IMR-90 (cell line): Measurements from ENCODE around the gene ADGRL3. TPM values are rescaled to one million over a fixed set of nuclear protein-coding genes. Genes with fewer than 3 reads are reported as not detected.

Experiments used
- ATAC-seq: fragments of 200-7000 bp; cut with Tn5 transposase; 2 replicates; pipeline ENCODE4 v1.9.1; 2020; ENCODE audit warnings: low read depth, mild to moderate bottlenecking, moderate library complexity
- BruUV-seq: library from RNA; stranded (reverse); fragments of 400-500 nt; replicated peaks from 2 replicates; lab custom pipeline; 2021; lab: Mats Ljungman, UMichigan
- CTCF ChIA-PET: fragments of 300-600 bp; formaldehyde crosslinking; extraction: SDS; loops from one replicate; lab custom pipeline; 2021; ENCODE audit warnings: antibody characterized with exemption; lab: Yijun Ruan, JAX
- POLR2A ChIA-PET: fragments of 300-600 bp; sonication (Branson Sonifier 250); formaldehyde crosslinking; loops from one replicate; lab custom pipeline; 2022; ENCODE audit warnings: antibody characterized with exemption; ENCODE audit not compliant: unreplicated experiment; lab: Charles Lee
- DNase-seq: peaks from one replicate; pipeline ENCODE4 v3.0.0; 2013
- H2AFZ ChIP-seq: replicated peaks from 2 replicates; pipeline ENCODE3; 2013; ENCODE audit warnings: low read length, mild to moderate bottlenecking; ENCODE audit not compliant: poor library complexity
- H2AK5ac ChIP-seq: 2 replicates; pipeline ENCODE4 v1.6.1; 2013; ENCODE audit warnings: low read depth, low read length, inconsistent platforms
- H2AK9ac ChIP-seq: replicated peaks from 2 replicates; pipeline ENCODE3; 2013; ENCODE audit warnings: mild to moderate bottlenecking, low read depth, low read length, moderate library complexity; ENCODE audit not compliant: poor library complexity
- H2BK120ac ChIP-seq: 2 replicates; pipeline ENCODE4 v1.6.1; 2013; ENCODE audit warnings: low read depth, low read length, inconsistent platforms
- H2BK15ac ChIP-seq: 3 replicates; pipeline ENCODE4 v1.6.1; 2013; ENCODE audit warnings: low read depth, low read length, inconsistent platforms
- H2BK20ac ChIP-seq: 2 replicates; pipeline ENCODE4 v1.6.1; 2013; ENCODE audit warnings: low read depth, mild to moderate bottlenecking, inconsistent platforms, low read length, moderate library complexity
- H2BK5ac ChIP-seq: 2 replicates; pipeline ENCODE4 v1.6.1; 2013; ENCODE audit warnings: mild to moderate bottlenecking, low read depth, low read length, inconsistent platforms; ENCODE audit not compliant: poor library complexity, severe bottlenecking
- H3K14ac ChIP-seq: replicated peaks from 2 replicates; pipeline ENCODE4 v1.6.1; 2013; ENCODE audit warnings: low read depth, low read length, inconsistent platforms
- H3K18ac ChIP-seq: 2 replicates; pipeline ENCODE4 v1.6.1; 2013; ENCODE audit warnings: low read depth, low read length, control low read depth
- H3K23ac ChIP-seq: 2 replicates; pipeline ENCODE4 v1.6.1; 2013; ENCODE audit warnings: low read depth, low read length, inconsistent platforms
- H3K27ac ChIP-seq: 2 replicates; pipeline ENCODE4 v1.5.1; 2013; ENCODE audit warnings: mild to moderate bottlenecking, control low read depth, low read length; ENCODE audit not compliant: insufficient read depth
- H3K27me3 ChIP-seq: 2 replicates; pipeline ENCODE4 v1.6.1; 2013; ENCODE audit warnings: low read length; ENCODE audit not compliant: control insufficient read depth, insufficient read depth
- H3K36me3 ChIP-seq: 2 replicates; pipeline ENCODE4 v1.6.1; 2013; ENCODE audit warnings: low read length, mixed read lengths; ENCODE audit not compliant: control insufficient read depth, insufficient read depth
- H3K4ac ChIP-seq: 2 replicates; pipeline ENCODE4 v1.6.1; 2013; ENCODE audit warnings: low read depth, low read length, inconsistent platforms
- H3K4me1 ChIP-seq: 2 replicates; pipeline ENCODE4 v1.6.1; 2013; ENCODE audit warnings: low read length, mixed read lengths; ENCODE audit not compliant: control insufficient read depth, insufficient read depth
- H3K4me2 ChIP-seq: 2 replicates; pipeline ENCODE4 v1.6.1; 2013; ENCODE audit warnings: low read depth, mild to moderate bottlenecking, control low read depth, low read length, moderate library complexity
- H3K4me3 ChIP-seq: 2 replicates; pipeline ENCODE4 v1.5.1; 2013; ENCODE audit warnings: low read depth, mild to moderate bottlenecking, control low read depth, low read length, moderate library complexity; ENCODE audit not compliant: insufficient read depth
- H3K56ac ChIP-seq: 2 replicates; pipeline ENCODE4 v1.6.1; 2013; ENCODE audit warnings: low read length, inconsistent platforms; ENCODE audit not compliant: insufficient read depth; ENCODE audit errors: extremely low read depth
- H3K79me1 ChIP-seq, 2 experiments: 2 replicates each; pipeline ENCODE4 v1.6.1; 2013; ENCODE audit warnings: low read length in 2 of 2, inconsistent platforms in 1 of 2, low read depth in 1 of 2
- H3K9ac ChIP-seq: 2 replicates; pipeline ENCODE4 v1.6.1; 2013; ENCODE audit warnings: low read depth, low read length, control low read depth
- H3K9me1 ChIP-seq: 2 replicates; pipeline ENCODE4 v1.6.1; 2013; ENCODE audit warnings: low read length, inconsistent platforms; ENCODE audit not compliant: insufficient read depth
- H3K9me3 ChIP-seq: 2 replicates; pipeline ENCODE4 v1.6.1; 2013; ENCODE audit warnings: low read length; ENCODE audit not compliant: control insufficient read depth, insufficient read depth
- H4K20me1 ChIP-seq: 2 replicates; pipeline ENCODE4 v1.6.1; 2013; ENCODE audit warnings: low read length, inconsistent platforms; ENCODE audit not compliant: insufficient read depth
- H4K5ac ChIP-seq: 2 replicates; pipeline ENCODE4 v1.6.1; 2013; ENCODE audit warnings: mild to moderate bottlenecking, low read depth, low read length, control low read depth
- H4K8ac ChIP-seq, 2 experiments: 2 replicates each; pipeline ENCODE4 v1.6.1; 2013; ENCODE audit warnings: low read depth in 2 of 2, low read length in 2 of 2, control low read depth in 1 of 2, inconsistent platforms in 1 of 2
- H4K91ac ChIP-seq: 2 replicates; pipeline ENCODE4 v1.6.1; 2013; ENCODE audit warnings: low read depth, low read length, inconsistent platforms; ENCODE audit not compliant: insufficient read depth
- BHLHE40 ChIP-seq: fragments of 150-350 bp; IDR thresholded peaks from 2 replicates; pipeline ENCODE4 v1.6.1; 2016; ENCODE audit warnings: mild to moderate bottlenecking, low read depth, low read length
- CEBPB ChIP-seq: IDR thresholded peaks from 2 replicates; pipeline ENCODE4 v1.6.1; 2012; ENCODE audit warnings: low read depth, low read length, improper control_type of control experiment
- MAFK ChIP-seq: IDR thresholded peaks from 2 replicates; pipeline ENCODE4 v1.6.1; 2012; ENCODE audit warnings: low read depth, low read length, improper control_type of control experiment
- NFE2L2 ChIP-seq: fragments of 150-350 bp; IDR thresholded peaks from 2 replicates; pipeline ENCODE4 v1.6.1; 2016; ENCODE audit warnings: low read depth, mild to moderate bottlenecking, low read length
- POLR2A ChIP-seq: IDR thresholded peaks from 2 replicates; pipeline ENCODE4 v1.6.1; 2012; ENCODE audit warnings: mild to moderate bottlenecking, low read depth, low read length
- RAD21 ChIP-seq: IDR thresholded peaks from 2 replicates; pipeline ENCODE4 v1.6.1; 2012; ENCODE audit warnings: low read length, improper control_type of control experiment
- RCOR1 ChIP-seq: IDR thresholded peaks from 2 replicates; pipeline ENCODE4 v1.6.1; 2012; ENCODE audit warnings: mild to moderate bottlenecking, low read length, improper control_type of control experiment; ENCODE audit not compliant: insufficient replicate concordance
- RFX5 ChIP-seq: IDR thresholded peaks from 2 replicates; pipeline ENCODE4 v1.8.0; 2012; ENCODE audit warnings: low read depth, mild to moderate bottlenecking, low read length, moderate library complexity
- SMC3 ChIP-seq: fragments of 150-350 bp; IDR thresholded peaks from 2 replicates; pipeline ENCODE4 v1.6.1; 2016; ENCODE audit warnings: low read depth, mild to moderate bottlenecking, antibody characterized with exemption, low read length, moderate library complexity
- WGBS, 2 experiments: methylation state at CpG; one replicate each; pipeline versions ENCODE4 v1.1.5 to v1.1.7; 2013; ENCODE audit warnings: missing lambda C conversion rate in 2 of 2; ENCODE audit not compliant: insufficient read length in 1 of 2; ENCODE audit errors: extremely low coverage in 2 of 2; 5-methylcytosine and 5-hydroxymethylcytosine counted together
- dilution Hi-C: fragments of 300-500 bp; cut with HindIII; formaldehyde crosslinking; loops from one replicate; pipeline ENCODE4 v1.14.3; 2018; ENCODE audit warnings: low sequenced_read_pairs; ENCODE audit not compliant: unreplicated experiment
- in situ Hi-C: fragments of 300-500 bp; cut with MboI; formaldehyde crosslinking; loops from 3 replicates; pipeline ENCODE4 v1.14.3; 2019; ENCODE audit warnings: low sequenced_read_pairs, inconsistent platforms, mixed read lengths
- intact Hi-C: fragments of 100-400 bp; cut with micrococcal nuclease; formaldehyde crosslinking; loops from 2 replicates; pipeline ENCODE4 v1.10.0; 2022
- polyA plus RNA-seq, 3 experiments: library from polyadenylated mRNA; depleted of rRNA; stranded (reverse); fragments of >200 nt; gene quantifications; 2 replicates each; pipeline ENCODE4 v1.2.3, GENCODE V29; 2012; ENCODE audit warnings: low replicate concordance in 1 of 3
- total RNA-seq: library from RNA; depleted of rRNA; stranded (reverse); fragments of >200 nt; gene quantifications from 2 replicates; pipeline ENCODE4 v1.2.3, GENCODE V29; 2012
- TF ChIP-seq, protein P1 (sequence below): conservative IDR thresholded peaks from 2 replicates; pipeline ENCODE4 v1.5.1; 2012; ENCODE audit warnings: mild to moderate bottlenecking, low read depth, low read length, improper control_type of control experiment
- TF ChIP-seq, protein P2 (sequence below): fragments of 150-350 bp; IDR thresholded peaks from 2 replicates; pipeline ENCODE4 v1.6.1; 2017; ENCODE audit warnings: mild to moderate bottlenecking, antibody characterized with exemption, low read length, low read depth

ADGRL3 gene
- total and polyA plus RNA-seq, 2 of the 4 experiments (the other 2 are of a cell fraction): 0.46 to 2.5 TPM

- WGBS, 2 experiments: no CpG with 5 or more reads among the region's 1 CpG
- intact Hi-C loops: no loop called here
- Histone ChIP-seq H2AK5ac (no peak overlapping the region), H3K4ac (no peak overlapping the region), H3K36me3 (no peaks in the 10 kb centered on the region), H3K9me1 (no peaks in the 10 kb centered on the region), H4K5ac (no peak overlapping the region), H3K18ac (no peak overlapping the region), H2BK5ac (no peak overlapping the region), H3K9ac (no peak overlapping the region), H2BK120ac (no peak overlapping the region), H3K4me1 (no peaks in the 10 kb centered on the region), H4K91ac (no peak overlapping the region), H3K23ac (no peak overlapping the region), H3K27me3 (no peaks in the 10 kb centered on the region), H3K9me3 (no peaks in the 10 kb centered on the region), H4K8ac (no peak overlapping the region), H3K79me1 (no peaks in the 10 kb centered on the region), H3K14ac (no peak overlapping the region), H2BK20ac (no peak overlapping the region), H4K20me1 (no peaks in the 10 kb centered on the region), H2AK9ac (no peak overlapping the region), H3K4me3 (no peak overlapping the region), H2AFZ (no peak overlapping the region), H3K4me2 (no peak overlapping the region), H3K56ac (no peak overlapping the region), H2BK15ac (no peak overlapping the region), H3K27ac (no peak overlapping the region)
- DNase-seq (no peak), ATAC-seq (no peak)
- dilution Hi-C loops: no loop called here
- CTCF ChIA-PET: no interaction called here
- POLR2A ChIA-PET: no interaction called here
- in situ Hi-C loops: no loop called here
- no peak for TF ChIP-seq MAFK
- no peak for TF ChIP-seq SMC3
- no peak for TF ChIP-seq CEBPB
- TF ChIP-seq POLR2A: no peak
- TF ChIP-seq, protein P1, sequence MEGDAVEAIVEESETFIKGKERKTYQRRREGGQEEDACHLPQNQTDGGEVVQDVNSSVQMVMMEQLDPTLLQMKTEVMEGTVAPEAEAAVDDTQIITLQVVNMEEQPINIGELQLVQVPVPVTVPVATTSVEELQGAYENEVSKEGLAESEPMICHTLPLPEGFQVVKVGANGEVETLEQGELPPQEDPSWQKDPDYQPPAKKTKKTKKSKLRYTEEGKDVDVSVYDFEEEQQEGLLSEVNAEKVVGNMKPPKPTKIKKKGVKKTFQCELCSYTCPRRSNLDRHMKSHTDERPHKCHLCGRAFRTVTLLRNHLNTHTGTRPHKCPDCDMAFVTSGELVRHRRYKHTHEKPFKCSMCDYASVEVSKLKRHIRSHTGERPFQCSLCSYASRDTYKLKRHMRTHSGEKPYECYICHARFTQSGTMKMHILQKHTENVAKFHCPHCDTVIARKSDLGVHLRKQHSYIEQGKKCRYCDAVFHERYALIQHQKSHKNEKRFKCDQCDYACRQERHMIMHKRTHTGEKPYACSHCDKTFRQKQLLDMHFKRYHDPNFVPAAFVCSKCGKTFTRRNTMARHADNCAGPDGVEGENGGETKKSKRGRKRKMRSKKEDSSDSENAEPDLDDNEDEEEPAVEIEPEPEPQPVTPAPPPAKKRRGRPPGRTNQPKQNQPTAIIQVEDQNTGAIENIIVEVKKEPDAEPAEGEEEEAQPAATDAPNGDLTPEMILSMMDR: no peak
- no peak for TF ChIP-seq NFE2L2
- no peak for TF ChIP-seq RCOR1
- no peak for TF ChIP-seq RFX5
- TF ChIP-seq, protein P2, sequence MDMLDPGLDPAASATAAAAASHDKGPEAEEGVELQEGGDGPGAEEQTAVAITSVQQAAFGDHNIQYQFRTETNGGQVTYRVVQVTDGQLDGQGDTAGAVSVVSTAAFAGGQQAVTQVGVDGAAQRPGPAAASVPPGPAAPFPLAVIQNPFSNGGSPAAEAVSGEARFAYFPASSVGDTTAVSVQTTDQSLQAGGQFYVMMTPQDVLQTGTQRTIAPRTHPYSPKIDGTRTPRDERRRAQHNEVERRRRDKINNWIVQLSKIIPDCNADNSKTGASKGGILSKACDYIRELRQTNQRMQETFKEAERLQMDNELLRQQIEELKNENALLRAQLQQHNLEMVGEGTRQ: no peak
- TF ChIP-seq RAD21: no peak
- TF ChIP-seq BHLHE40: no peak
- no TSS peak for BruUV-seq
Observed at GRCh38 chr4:61411241-61411640, 211.1 kb downstream of the ADGRL3 start.
